ENCODE data around the gene SPART. TPM values are rescaled to one million over a fixed set of nuclear protein-coding genes. Genes with fewer than 3 reads are reported as not detected.
"Not testable (repeated sequence)": the region's sequence is repeated elsewhere in the genome, so short reads cannot be mapped to it uniquely, and the experiment has no call there.

Gene SPART
- total RNA-seq, 2 donors from 2014 or later: 5.0 to 11.4 TPM

GRCh38 chr13:36339600-36340155 lies 6.5 kb downstream of the SPART start:
- Histone ChIP-seq H3K27me3 (no peaks in the 10 kb centered on the region), H3K4me3 (no peak overlapping the region), H3K36me3 (no peaks in the 10 kb centered on the region), H3K27ac (no peak overlapping the region), H3K9ac (ENCODE audit: low read depth in 2 of 2, low read length in 2 of 2) (no peak overlapping the region), H3K9me3 (no peaks in the 10 kb centered on the region), H3K4me1 (no peaks in the 10 kb centered on the region)
- intact Hi-C loops (cut with DNase I): no loop called here
- no peak for DNase-seq
- TF ChIP-seq CTCF (IDR thresholded peaks at IDR 0.05): no peak

- no peaks in the 10 kb centered on the region for H3K9me3 ChIP-seq
- H3K4me3 ChIP-seq: no peak overlapping the region
- H3K4me1 ChIP-seq: no peaks in the 10 kb centered on the region
- no peak for TF ChIP-seq CTCF (IDR thresholded peaks at IDR 0.05)
- DNase-seq: no peak
- no peak overlapping the region for H3K27ac ChIP-seq
- H3K9ac ChIP-seq (ENCODE audit: low read depth in 2 of 2, low read length in 2 of 2): no peak overlapping the region
- no peaks in the 10 kb centered on the region for H3K36me3 ChIP-seq
- no peaks in the 10 kb centered on the region for H3K27me3 ChIP-seq
- intact Hi-C loops (cut with DNase I): no loop called here
These were observed 8.1 kb downstream of the SPART start for GRCh38 chr13:36337938-36338641.

- H3K36me3 ChIP-seq: no peaks in the 10 kb centered on the region
- H3K27ac ChIP-seq: no peak overlapping the region
- intact Hi-C loops (cut with DNase I): no loop called here
These were observed 13.2 kb downstream of the SPART start for GRCh38 chr13:36332986-36333385.

GRCh38 chr13:36332255-36332654 lies 13.9 kb downstream of the SPART start:
- DNase-seq; H3K36me3 ChIP-seq; H3K27me3 ChIP-seq; H3K27ac ChIP-seq; intact Hi-C loops (cut with DNase I); H3K4me1 ChIP-seq; H3K4me3 ChIP-seq; H3K9ac ChIP-seq (ENCODE audit: low read depth in 2 of 2, low read length in 2 of 2); H3K9me3 ChIP-seq: not testable (repeated sequence)

More at GRCh38 chr13:36332986-36333385, 13.2 kb downstream of the SPART start:
- TF ChIP-seq CTCF (IDR thresholded peaks at IDR 0.05): no peak
- Histone ChIP-seq H3K4me3 (no peak overlapping the region), H3K9ac (ENCODE audit: low read depth in 2 of 2, low read length in 2 of 2) (no peak overlapping the region), H3K27me3 (no peaks in the 10 kb centered on the region), H3K9me3 (no peaks in the 10 kb centered on the region), H3K4me1 (no peaks in the 10 kb centered on the region)
- DNase-seq: no peak

GRCh38 chr13:36331280-36331679 lies 14.9 kb downstream of the SPART start:
- intact Hi-C loops (cut with DNase I): no loop called here
- no peak for TF ChIP-seq CTCF (IDR thresholded peaks at IDR 0.05)
- no peak for DNase-seq

GRCh38 chr13:36329361-36329760 lies 16.8 kb downstream of the SPART start:
- Histone ChIP-seq H3K4me1 (no peaks in the 10 kb centered on the region), H3K36me3 (no peaks in the 10 kb centered on the region), H3K27ac (no peak overlapping the region)

More at GRCh38 chr13:36331280-36331679, 14.9 kb downstream of the SPART start:
- Histone ChIP-seq H3K27ac (no peak overlapping the region), H3K4me3 (no peak overlapping the region), H3K9ac (ENCODE audit: low read depth in 2 of 2, low read length in 2 of 2) (no peak overlapping the region), H3K9me3 (no peaks in the 10 kb centered on the region), H3K27me3 (no peaks in the 10 kb centered on the region), H3K4me1 (no peaks in the 10 kb centered on the region), H3K36me3 (no peaks in the 10 kb centered on the region)

More at GRCh38 chr13:36329361-36329760, 16.8 kb downstream of the SPART start:
- intact Hi-C loops (cut with DNase I): no loop called here
- Histone ChIP-seq H3K9me3 (no peaks in the 10 kb centered on the region), H3K9ac (ENCODE audit: low read depth in 2 of 2, low read length in 2 of 2) (no peak overlapping the region), H3K4me3 (no peak overlapping the region), H3K27me3 (no peaks in the 10 kb centered on the region)
- no peak for DNase-seq
- no peak for TF ChIP-seq CTCF (IDR thresholded peaks at IDR 0.05)
